Erythroblast (primary cell): ENCODE data around the gene JMJD8.

Experiments
- GATA1 ChIP-seq: IDR thresholded peaks from 2 replicates; pipeline ENCODE4 v1.6.1; 2011; ENCODE audit warnings: low read depth, mild to moderate bottlenecking, control low read depth, low read length, moderate library complexity
- POLR2A ChIP-seq: IDR thresholded peaks from 2 replicates; pipeline ENCODE4 v1.6.1; 2011; ENCODE audit warnings: mild to moderate bottlenecking, low read length

DNA sequence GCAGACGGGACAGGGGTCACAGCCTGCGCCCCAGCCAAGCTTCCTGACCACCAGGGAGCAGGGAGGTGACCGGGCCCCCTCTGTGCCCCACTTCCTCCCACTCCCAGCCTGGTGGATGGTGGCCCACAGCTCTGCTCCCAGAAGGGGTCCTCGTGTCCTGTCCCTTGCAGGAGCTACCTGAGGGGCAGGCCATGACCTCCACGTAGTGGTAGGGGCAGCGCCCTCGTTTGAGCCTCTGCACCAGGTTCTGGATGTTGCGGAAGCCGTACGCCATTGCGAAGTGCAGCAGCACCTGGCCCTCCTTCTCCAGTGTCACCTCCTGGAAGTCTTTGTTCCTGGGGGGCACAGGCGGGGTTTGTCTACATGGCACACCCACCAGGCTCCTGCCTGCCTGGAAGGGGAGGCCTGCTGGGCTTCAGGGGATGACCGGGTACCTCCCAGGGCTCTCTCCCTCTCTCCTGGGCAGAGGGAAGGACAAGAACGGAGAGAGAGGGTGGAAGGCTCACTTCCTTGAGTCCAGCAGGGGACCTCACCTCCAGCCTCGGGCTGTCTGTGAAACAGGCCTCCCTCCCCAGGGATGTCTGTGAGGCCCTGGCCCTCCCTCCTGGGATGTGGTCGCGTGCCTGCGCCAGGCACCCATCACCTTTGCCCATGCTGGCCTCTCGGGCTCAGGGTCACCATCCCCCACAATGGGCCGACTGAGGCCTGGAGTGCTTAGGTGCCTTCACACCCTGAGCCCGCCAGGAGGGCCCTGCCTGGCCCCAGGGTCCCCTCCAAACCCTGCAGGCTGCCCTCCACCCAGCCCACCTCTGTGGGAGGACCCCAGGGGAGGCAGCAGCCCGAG is 46.8 kb upstream of the JMJD8 start:
- TF ChIP-seq POLR2A = no peak
- no peak for TF ChIP-seq GATA1
